PC-3 (cell line): ENCODE data around the gene KLHL2.
"Not testable (repeated sequence)": the region's sequence is repeated elsewhere in the genome, so short reads cannot be mapped to it uniquely, and the experiment has no call there.

Experiments
- CTCF ChIP-seq: fragments of 300-600 bp; sonication (generic); conservative IDR thresholded peaks from 2 replicates; pipeline ENCODE4 v1.5.1; 2017; ENCODE audit warnings: antibody characterized with exemption, low read depth, mild to moderate bottlenecking, low read length
- EZH2 ChIP-seq: fragments of 300-600 bp; sonication (generic); IDR thresholded peaks from one replicate; pipeline ENCODE4 v1.6.1; 2017; ENCODE audit warnings: antibody characterized with exemption, mild to moderate bottlenecking, low read length; ENCODE audit not compliant: unreplicated experiment
- EZH2phosphoT487 ChIP-seq: fragments of 300-600 bp; sonication (generic); IDR thresholded peaks from 2 replicates; pipeline ENCODE4 v1.6.1; 2018; ENCODE audit warnings: mild to moderate bottlenecking, antibody characterized with exemption, low read length, borderline replicate concordance

GRCh38 chr4:165259776-165260175, 52.4 kb downstream of the KLHL2 start:
- not testable (repeated sequence) for TF ChIP-seq CTCF, EZH2, EZH2phosphoT487
